GM12878 (cell line): ENCODE data around the gene PSMC3IP. TPM values are rescaled to one million over a fixed set of nuclear protein-coding genes. Genes with fewer than 3 reads are reported as not detected.
A peak's percentile ranks its signal among the peaks of the same experiment; 100 is the strongest.

Source experiments
- CBX5 ChIP-seq: sonication (generic); IDR thresholded peaks from 2 replicates; pipeline ENCODE4 v1.6.1; 2016; ENCODE audit warnings: low read depth, moderate library complexity, mild to moderate bottlenecking, inconsistent platforms
- CHD1 ChIP-seq: IDR thresholded peaks from 2 replicates; pipeline ENCODE4 v1.6.1; 2012; ENCODE audit warnings: low read depth, low read length, improper control_type of control experiment
- EED ChIP-seq: sonication (generic); IDR thresholded peaks from 2 replicates; pipeline ENCODE4 v1.6.1; 2016; ENCODE audit warnings: antibody characterized with exemption, low read depth
- EZH2 ChIP-seq: IDR thresholded peaks from 2 replicates; pipeline ENCODE4 v1.6.1; 2012; ENCODE audit warnings: low read depth, mild to moderate bottlenecking, control low read depth, inconsistent platforms, low read length, borderline replicate concordance; ENCODE audit not compliant: control insufficient read depth
- IKZF1 ChIP-seq: fragments of 450-650 bp; conservative IDR thresholded peaks from 2 replicates; pipeline ENCODE4 v1.6.1; 2017; ENCODE audit warnings: antibody characterized with exemption, mild to moderate bottlenecking
- IRF4 ChIP-seq: IDR thresholded peaks from 2 replicates; pipeline ENCODE4 v1.6.1; 2011; ENCODE audit warnings: low read depth, low read length
- JUNB ChIP-seq: IDR thresholded peaks from 2 replicates; pipeline ENCODE4 v1.6.1; 2016; ENCODE audit warnings: antibody characterized with exemption, mild to moderate bottlenecking
- KAT2A ChIP-seq: conservative IDR thresholded peaks from 2 replicates; pipeline ENCODE4 v1.6.1; 2011; ENCODE audit warnings: low read depth, low read length; ENCODE audit not compliant: control insufficient read depth
- KDM1A ChIP-seq: fragments of 200-600 bp; sonication (generic); IDR thresholded peaks from 2 replicates; pipeline ENCODE4 v1.6.1; 2016; ENCODE audit warnings: borderline replicate concordance
- MEF2B ChIP-seq: fragments of 450-650 bp; IDR thresholded peaks from 2 replicates; pipeline ENCODE4 v1.6.1; 2018; ENCODE audit warnings: mild to moderate bottlenecking, moderate library complexity; ENCODE audit not compliant: partially characterized antibody, poor library complexity, severe bottlenecking
- MTA2 ChIP-seq: fragments of 450-650 bp; IDR thresholded peaks from 2 replicates; pipeline ENCODE4 v1.6.1; 2016; ENCODE audit warnings: low read depth, mild to moderate bottlenecking, moderate library complexity
- MTA3 ChIP-seq: IDR thresholded peaks from 2 replicates; pipeline ENCODE4 v1.6.1; 2012; ENCODE audit warnings: low read length, inconsistent platforms, borderline replicate concordance
- MYB ChIP-seq: fragments of 150-350 bp; IDR thresholded peaks from 2 replicates; pipeline ENCODE4 v1.6.1; 2014; ENCODE audit warnings: mild to moderate bottlenecking, low read depth, low read length, borderline replicate concordance
- NBN ChIP-seq: fragments of 450-650 bp; IDR thresholded peaks from 2 replicates; pipeline ENCODE4 v1.6.1; 2016
- PAX5 ChIP-seq: IDR thresholded peaks from 2 replicates; pipeline ENCODE4 v1.6.1; 2011; ENCODE audit warnings: low read depth, low read length, borderline replicate concordance
- RBBP5 ChIP-seq: fragments of 200-600 bp; sonication (generic); conservative IDR thresholded peaks from 2 replicates; pipeline ENCODE4 v1.6.1; 2016
- RELA ChIP-seq: fragments of 450-650 bp; IDR thresholded peaks from 2 replicates; pipeline ENCODE4 v1.8.0; 2014; ENCODE audit warnings: borderline replicate concordance; ENCODE audit not compliant: partially characterized antibody
- RFX5 ChIP-seq: IDR thresholded peaks from 2 replicates; pipeline ENCODE4 v1.6.1; 2011; ENCODE audit warnings: low read depth, low read length, improper control_type of control experiment
- SMAD5 ChIP-seq: IDR thresholded peaks from 2 replicates; pipeline ENCODE4 v1.6.1; 2016; ENCODE audit warnings: antibody characterized with exemption, low read depth
- STAT1 ChIP-seq: fragments of 450-650 bp; conservative IDR thresholded peaks from 2 replicates; pipeline ENCODE4 v1.6.1; 2014; ENCODE audit warnings: antibody characterized with exemption, mild to moderate bottlenecking
- SUPT20H ChIP-seq: IDR thresholded peaks from 2 replicates; pipeline ENCODE4 v1.6.1; 2011; ENCODE audit warnings: low read depth, mild to moderate bottlenecking, low read length, moderate library complexity, borderline replicate concordance; ENCODE audit not compliant: control insufficient read depth
- TAF1 ChIP-seq: IDR thresholded peaks from 2 replicates; pipeline ENCODE4 v1.6.1; 2011; ENCODE audit warnings: mild to moderate bottlenecking, low read depth, low read length, borderline replicate concordance
- YY1 ChIP-seq: IDR thresholded peaks from 2 replicates; pipeline ENCODE4 v1.6.1; 2011; ENCODE audit warnings: low read depth, mild to moderate bottlenecking, low read length
- ZNF24 ChIP-seq: fragments of 450-650 bp; IDR thresholded peaks from 2 replicates; pipeline ENCODE4 v1.6.1; 2017; ENCODE audit warnings: antibody characterized with exemption, mild to moderate bottlenecking
- ZNF274 ChIP-seq: IDR thresholded peaks from one replicate; pipeline ENCODE4 v1.8.0; 2011; ENCODE audit not compliant: insufficient read length, insufficient read depth
- polyA plus RNA-seq, 11 experiments: library from polyadenylated mRNA; depleted of rRNA in 4 of 11; unstranded in 6 of 11; stranded (reverse) in 5 of 11; fragments of >200 nt; fragmentation: Nextera tagmentation in 4 of 11; fragmentation: Illumina TruSeq in 1 of 11; extraction: Ambion mirVana in 4 of 11; extraction: Trizol in 1 of 11; gene quantifications; 1 replicate in 1 of 11; 2 replicates in 10 of 11; pipeline versions ENCODE4 v1.2.1 to v1.2.3, GENCODE V29; 2011 to 2016; ENCODE audit warnings: inconsistent platforms in 2 of 11, missing spikeins in 2 of 11, low read depth in 1 of 11
- total RNA-seq, 4 experiments: library from RNA; depleted of rRNA in 3 of 4; stranded (reverse); fragments of >200 nt in 3 of 4; fragmentation: Illumina TruSeq in 1 of 4; extraction: Trizol in 1 of 4; gene quantifications; 2 replicates each; pipeline versions ENCODE4 v1.2.1 to v1.2.3, GENCODE V29; 2013 to 2021
- TF ChIP-seq, protein P1 (sequence below): IDR thresholded peaks from 2 replicates; pipeline ENCODE4 v1.6.1; 2011; ENCODE audit warnings: borderline replicate concordance, low read depth, mild to moderate bottlenecking, moderate library complexity, low read length; ENCODE audit not compliant: insufficient read depth, poor library complexity, severe bottlenecking
- TF ChIP-seq, protein P2 (sequence below): IDR thresholded peaks from 2 replicates; pipeline ENCODE4 v1.6.1; 2012; ENCODE audit warnings: improper control_type of control experiment, low read depth, low read length; ENCODE audit not compliant: insufficient replicate concordance
- TF ChIP-seq, protein P3 (sequence below): IDR thresholded peaks from 2 replicates; pipeline ENCODE4 v1.6.1; 2011; ENCODE audit warnings: low read depth, mild to moderate bottlenecking, low read length, moderate library complexity, borderline replicate concordance; ENCODE audit errors: extremely low read depth

The PSMC3IP gene
- total and polyA plus RNA-seq, 10 of the 15 experiments (the other 5 are each of a cell fraction or from before 2014, with no cell fraction given): 6.8 to 34.5 (median 17.7) TPM

DNA sequence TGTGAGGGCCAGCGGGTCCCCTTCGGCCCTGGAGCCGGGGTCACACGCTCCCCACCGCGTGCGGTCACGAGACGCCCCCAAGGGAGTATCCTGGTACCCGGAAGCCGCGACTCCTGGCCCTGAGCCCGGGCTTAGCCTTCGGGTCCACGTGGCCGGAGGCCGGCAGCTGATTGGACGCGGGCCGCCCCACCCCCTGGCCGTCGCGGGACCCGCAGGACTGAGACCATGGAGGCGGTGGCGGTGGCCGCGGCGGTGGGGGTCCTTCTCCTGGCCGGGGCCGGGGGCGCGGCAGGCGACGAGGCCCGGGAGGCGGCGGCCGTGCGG, 41.5 kb downstream of the PSMC3IP start, which contains the start of gene NAGLU (continued):
- TF ChIP-seq, protein P1, sequence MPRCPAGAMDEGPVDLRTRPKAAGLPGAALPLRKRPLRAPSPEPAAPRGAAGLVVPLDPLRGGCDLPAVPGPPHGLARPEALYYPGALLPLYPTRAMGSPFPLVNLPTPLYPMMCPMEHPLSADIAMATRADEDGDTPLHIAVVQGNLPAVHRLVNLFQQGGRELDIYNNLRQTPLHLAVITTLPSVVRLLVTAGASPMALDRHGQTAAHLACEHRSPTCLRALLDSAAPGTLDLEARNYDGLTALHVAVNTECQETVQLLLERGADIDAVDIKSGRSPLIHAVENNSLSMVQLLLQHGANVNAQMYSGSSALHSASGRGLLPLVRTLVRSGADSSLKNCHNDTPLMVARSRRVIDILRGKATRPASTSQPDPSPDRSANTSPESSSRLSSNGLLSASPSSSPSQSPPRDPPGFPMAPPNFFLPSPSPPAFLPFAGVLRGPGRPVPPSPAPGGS: no peak
- no peak for TF ChIP-seq CHD1
- 0 out of 2 replicates have a peak, but pooled peaks have one; percentile 43 for TF ChIP-seq SMAD5
- peak; percentile 77 for TF ChIP-seq YY1
- no peak for TF ChIP-seq JUNB
- TF ChIP-seq RBBP5: no peak
- no peak for TF ChIP-seq MTA2
- TF ChIP-seq EED: 0 out of 2 replicates have a peak, but pooled peaks have one; percentile 38
- TF ChIP-seq ZNF24: no peak
- no peak for TF ChIP-seq MTA3
- TF ChIP-seq IKZF1: peak; percentile 94; the same call in 1 of the 2 replicates
- no peak for TF ChIP-seq CBX5
- no peak for TF ChIP-seq MYB
- no peak for TF ChIP-seq KAT2A
- TF ChIP-seq, protein P2, sequence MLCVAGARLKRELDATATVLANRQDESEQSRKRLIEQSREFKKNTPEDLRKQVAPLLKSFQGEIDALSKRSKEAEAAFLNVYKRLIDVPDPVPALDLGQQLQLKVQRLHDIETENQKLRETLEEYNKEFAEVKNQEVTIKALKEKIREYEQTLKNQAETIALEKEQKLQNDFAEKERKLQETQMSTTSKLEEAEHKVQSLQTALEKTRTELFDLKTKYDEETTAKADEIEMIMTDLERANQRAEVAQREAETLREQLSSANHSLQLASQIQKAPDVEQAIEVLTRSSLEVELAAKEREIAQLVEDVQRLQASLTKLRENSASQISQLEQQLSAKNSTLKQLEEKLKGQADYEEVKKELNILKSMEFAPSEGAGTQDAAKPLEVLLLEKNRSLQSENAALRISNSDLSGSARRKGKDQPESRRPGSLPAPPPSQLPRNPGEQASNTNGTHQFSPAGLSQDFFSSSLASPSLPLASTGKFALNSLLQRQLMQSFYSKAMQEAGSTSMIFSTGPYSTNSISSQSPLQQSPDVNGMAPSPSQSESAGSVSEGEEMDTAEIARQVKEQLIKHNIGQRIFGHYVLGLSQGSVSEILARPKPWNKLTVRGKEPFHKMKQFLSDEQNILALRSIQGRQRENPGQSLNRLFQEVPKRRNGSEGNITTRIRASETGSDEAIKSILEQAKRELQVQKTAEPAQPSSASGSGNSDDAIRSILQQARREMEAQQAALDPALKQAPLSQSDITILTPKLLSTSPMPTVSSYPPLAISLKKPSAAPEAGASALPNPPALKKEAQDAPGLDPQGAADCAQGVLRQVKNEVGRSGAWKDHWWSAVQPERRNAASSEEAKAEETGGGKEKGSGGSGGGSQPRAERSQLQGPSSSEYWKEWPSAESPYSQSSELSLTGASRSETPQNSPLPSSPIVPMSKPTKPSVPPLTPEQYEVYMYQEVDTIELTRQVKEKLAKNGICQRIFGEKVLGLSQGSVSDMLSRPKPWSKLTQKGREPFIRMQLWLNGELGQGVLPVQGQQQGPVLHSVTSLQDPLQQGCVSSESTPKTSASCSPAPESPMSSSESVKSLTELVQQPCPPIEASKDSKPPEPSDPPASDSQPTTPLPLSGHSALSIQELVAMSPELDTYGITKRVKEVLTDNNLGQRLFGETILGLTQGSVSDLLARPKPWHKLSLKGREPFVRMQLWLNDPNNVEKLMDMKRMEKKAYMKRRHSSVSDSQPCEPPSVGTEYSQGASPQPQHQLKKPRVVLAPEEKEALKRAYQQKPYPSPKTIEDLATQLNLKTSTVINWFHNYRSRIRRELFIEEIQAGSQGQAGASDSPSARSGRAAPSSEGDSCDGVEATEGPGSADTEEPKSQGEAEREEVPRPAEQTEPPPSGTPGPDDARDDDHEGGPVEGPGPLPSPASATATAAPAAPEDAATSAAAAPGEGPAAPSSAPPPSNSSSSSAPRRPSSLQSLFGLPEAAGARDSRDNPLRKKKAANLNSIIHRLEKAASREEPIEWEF: no peak
- TF ChIP-seq RELA: peak; percentile 26
- no peak for TF ChIP-seq ZNF274
- TF ChIP-seq SUPT20H: no peak
- TF ChIP-seq PAX5: peak; percentile 58; the same call in 1 of the 2 replicates
- TF ChIP-seq RFX5: no peak
- no peak for TF ChIP-seq KDM1A
- peak; percentile 99 for TF ChIP-seq MEF2B
- TF ChIP-seq EZH2: no peak
- TF ChIP-seq NBN: no peak
- TF ChIP-seq, protein P3, sequence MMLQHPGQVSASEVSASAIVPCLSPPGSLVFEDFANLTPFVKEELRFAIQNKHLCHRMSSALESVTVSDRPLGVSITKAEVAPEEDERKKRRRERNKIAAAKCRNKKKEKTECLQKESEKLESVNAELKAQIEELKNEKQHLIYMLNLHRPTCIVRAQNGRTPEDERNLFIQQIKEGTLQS: peak; percentile 83; the same call in 1 of the 2 replicates
- no peak for TF ChIP-seq IRF4
- no peak for TF ChIP-seq STAT1
- peak; percentile 68; the same call in 1 of the 2 replicates for TF ChIP-seq TAF1
